SK-N-SH (cell line): Measurements from ENCODE around the gene PLEKHM1. TPM values are rescaled to one million over a fixed set of nuclear protein-coding genes. Genes with fewer than 3 reads are reported as not detected.
A peak's percentile ranks its signal among the peaks of the same experiment; 100 is the strongest.

ENCODE experiments used
- CTCF ChIA-PET: fragments of 300-600, 350-600 bp; formaldehyde crosslinking; extraction: SDS; loops from one replicate; lab custom pipeline; 2021; lab: Yijun Ruan, JAX
- POLR2A ChIA-PET: fragments of 350-600 bp; sonication (Branson Sonifier 250); formaldehyde crosslinking; extraction: SDS; loops from one replicate; lab custom pipeline; 2020; ENCODE audit warnings: antibody characterized with exemption, inconsistent platforms; lab: Yijun Ruan, JAX
- DNase-seq: peaks from one replicate; pipeline ENCODE4 v3.0.0; 2012
- H2AFZ ChIP-seq: fragments of 200-600 bp; sonication (generic); 2 replicates; pipeline ENCODE4 v1.8.1; 2016; ENCODE audit warnings: antibody characterized with exemption, mild to moderate bottlenecking, low read depth
- H3F3A ChIP-seq: fragments of 200-600 bp; sonication (generic); replicated peaks from 2 replicates; pipeline ENCODE3; 2016; ENCODE audit warnings: antibody characterized with exemption, mild to moderate bottlenecking; ENCODE audit not compliant: insufficient read depth
- H3K27ac ChIP-seq, 2 experiments: fragments of 200-500 bp in 1 of 2; fragments of 200-600 bp in 1 of 2; sonication (Bioruptor generic) in 1 of 2; sonication (generic), shearing (Covaris generic) in 1 of 2; 2 replicates each; pipeline versions ENCODE4 v1.5.1 to v1.6.1; 2014 to 2016; ENCODE audit warnings: low read depth in 2 of 2, inconsistent platforms in 1 of 2, low read length in 1 of 2, mild to moderate bottlenecking in 1 of 2, mixed read lengths in 1 of 2
- H3K27me3 ChIP-seq: fragments of 200-600 bp; sonication (generic), shearing (Covaris generic); 2 replicates; pipeline ENCODE4 v1.6.1; 2016; ENCODE audit warnings: mixed run types; ENCODE audit not compliant: insufficient read depth
- H3K36me3 ChIP-seq, 2 experiments: fragments of 200-500 bp in 1 of 2; fragments of 200-600 bp in 1 of 2; sonication (Bioruptor generic) in 1 of 2; sonication (generic) in 1 of 2; replicated peaks in 1 of 2; 2 replicates each; pipeline versions ENCODE3 to v1.5.1; 2014 to 2016; ENCODE audit warnings: low read length in 1 of 2, mild to moderate bottlenecking in 1 of 2; ENCODE audit not compliant: insufficient read depth in 2 of 2, control insufficient read depth in 1 of 2
- H3K4me1 ChIP-seq, 2 experiments: fragments of 200-500 bp in 1 of 2; fragments of 200-600 bp in 1 of 2; sonication (Bioruptor generic) in 1 of 2; sonication (generic), shearing (Covaris generic) in 1 of 2; 2 replicates each; pipeline versions ENCODE4 v1.5.1 to v1.6.1; 2014 to 2016; ENCODE audit warnings: low read depth in 1 of 2, low read length in 1 of 2, mixed run types in 1 of 2; ENCODE audit not compliant: insufficient read depth in 2 of 2, control insufficient read depth in 1 of 2
- H3K4me2 ChIP-seq: fragments of 200-600 bp; sonication (generic), shearing (Covaris generic); 2 replicates; pipeline ENCODE4 v1.6.1; 2017; ENCODE audit warnings: mixed run types
- H3K4me3 ChIP-seq, 2 experiments: fragments of 200-500 bp in 1 of 2; fragments of 200-600 bp in 1 of 2; sonication (Bioruptor generic) in 1 of 2; sonication (generic), shearing (Covaris generic) in 1 of 2; 2 replicates each; pipeline versions ENCODE4 v1.5.1 to v1.8.1; 2014 to 2016; ENCODE audit warnings: low read depth in 2 of 2, inconsistent platforms in 1 of 2, low read length in 1 of 2, mild to moderate bottlenecking in 1 of 2, mixed read lengths in 1 of 2, moderate library complexity in 1 of 2
- H3K79me2 ChIP-seq: fragments of 200-600 bp; sonication (generic); 2 replicates; pipeline ENCODE4 v1.8.1; 2017; ENCODE audit warnings: mild to moderate bottlenecking; ENCODE audit not compliant: insufficient read depth
- H3K9ac ChIP-seq: fragments of 200-600 bp; sonication (generic); 2 replicates; pipeline ENCODE4 v1.6.1; 2017; ENCODE audit warnings: mixed run types
- H3K9me2 ChIP-seq: fragments of 200-600 bp; sonication (generic); 2 replicates; pipeline ENCODE4 v1.6.1; 2017; ENCODE audit warnings: mixed run types
- H3K9me3 ChIP-seq: fragments of 200-600 bp; sonication (generic); 2 replicates; pipeline ENCODE4 v1.6.1; 2017; ENCODE audit warnings: mixed run types, mild to moderate bottlenecking, moderate library complexity
- H4K20me1 ChIP-seq: fragments of 200-600 bp; sonication (generic); 2 replicates; pipeline ENCODE4 v1.6.1; 2017; ENCODE audit warnings: mild to moderate bottlenecking, mixed run types; ENCODE audit not compliant: insufficient read depth
- CHD2 ChIP-seq: fragments of 150-350 bp; IDR thresholded peaks from 2 replicates; pipeline ENCODE4 v1.6.1; 2018; ENCODE audit warnings: low read length; ENCODE audit not compliant: partially characterized antibody
- CTCF ChIP-seq: fragments of 200-600 bp; sonication (generic); IDR thresholded peaks from 2 replicates; pipeline ENCODE4 v1.6.1; 2017; ENCODE audit warnings: antibody characterized with exemption, mild to moderate bottlenecking, moderate library complexity
- EZH2phosphoT487 ChIP-seq: fragments of 200-600 bp; sonication (generic); IDR thresholded peaks from 2 replicates; pipeline ENCODE4 v1.6.1; 2017; ENCODE audit warnings: low read depth, mixed run types, mild to moderate bottlenecking, antibody characterized with exemption, moderate library complexity, borderline replicate concordance
- FOSL2 ChIP-seq: IDR thresholded peaks from 2 replicates; pipeline ENCODE4 v1.4.0; 2012; ENCODE audit warnings: low read depth, mild to moderate bottlenecking, moderate library complexity, borderline replicate concordance
- FOXM1 ChIP-seq: IDR thresholded peaks from 2 replicates; pipeline ENCODE4 v1.4.0; 2012; ENCODE audit warnings: low read depth, mild to moderate bottlenecking
- GABPA ChIP-seq: IDR thresholded peaks from 2 replicates; pipeline ENCODE4 v1.4.0; 2012; ENCODE audit warnings: low read depth, mild to moderate bottlenecking
- IRF3 ChIP-seq: fragments of 150-350 bp; IDR thresholded peaks from 2 replicates; pipeline ENCODE4 v1.6.1; 2016; ENCODE audit warnings: mild to moderate bottlenecking, low read depth, low read length
- JUND ChIP-seq: IDR thresholded peaks from 2 replicates; pipeline ENCODE4 v1.4.0; 2012
- MAX ChIP-seq: IDR thresholded peaks from 2 replicates; pipeline ENCODE4 v1.4.0; 2012; ENCODE audit warnings: low read depth
- MEF2A ChIP-seq: IDR thresholded peaks from 2 replicates; pipeline ENCODE4 v1.4.0; 2012; ENCODE audit warnings: low read depth, borderline replicate concordance
- RAD21 ChIP-seq: IDR thresholded peaks from 2 replicates; pipeline ENCODE4 v1.6.1; 2012; ENCODE audit warnings: mild to moderate bottlenecking, low read length
- RCOR1 ChIP-seq: fragments of 150-350 bp; IDR thresholded peaks from 2 replicates; pipeline ENCODE4 v1.6.1; 2017; ENCODE audit warnings: antibody characterized with exemption, low read length
- REST ChIP-seq: IDR thresholded peaks from 2 replicates; pipeline ENCODE4 v1.6.1; 2012; ENCODE audit warnings: mild to moderate bottlenecking, low read depth, low read length, moderate library complexity
- RXRA ChIP-seq: IDR thresholded peaks from 2 replicates; pipeline ENCODE4 v1.4.0; 2012; ENCODE audit warnings: low read depth, mild to moderate bottlenecking, borderline replicate concordance
- TAF1 ChIP-seq: IDR thresholded peaks from 2 replicates; pipeline ENCODE4 v1.6.1; 2012; ENCODE audit warnings: low read depth, mild to moderate bottlenecking, low read length, moderate library complexity, borderline replicate concordance
- TCF12 ChIP-seq: IDR thresholded peaks from 2 replicates; pipeline ENCODE4 v1.4.0; 2012
- TEAD4 ChIP-seq: IDR thresholded peaks from 2 replicates; pipeline ENCODE4 v1.4.0; 2012; ENCODE audit warnings: mild to moderate bottlenecking, borderline replicate concordance; ENCODE audit not compliant: insufficient read depth
- YY1 ChIP-seq: IDR thresholded peaks from 2 replicates; pipeline ENCODE4 v1.4.0; 2012; ENCODE audit warnings: low read depth, mild to moderate bottlenecking
- ZBTB33 ChIP-seq: IDR thresholded peaks from 2 replicates; pipeline ENCODE4 v1.4.0; 2012; ENCODE audit warnings: low read depth, borderline replicate concordance
- WGBS: methylation state at CpG from one replicate; pipeline ENCODE4 v1.1.6; 2017; ENCODE audit warnings: low lambda C conversion rate; 5-methylcytosine and 5-hydroxymethylcytosine counted together
- polyA plus RNA-seq, 3 experiments: library from polyadenylated mRNA; depleted of rRNA; stranded (reverse); fragments of >200 nt; gene quantifications; 2 replicates each; pipeline ENCODE4 v1.2.3, GENCODE V29; 2012

PLEKHM1 gene
- polyA plus RNA-seq, 1 of the 3 experiments (the other 2 are of a cell fraction) = 12.3 TPM

GRCh38 chr17:45394913-45395568, 95.5 kb downstream of the PLEKHM1 start (continued):
- no peak for TF ChIP-seq MEF2A
- TF ChIP-seq EZH2phosphoT487 = no peak
- no peak for TF ChIP-seq JUND
- TF ChIP-seq RXRA = no peak
- no peak for TF ChIP-seq TAF1
- peak; percentile 93 for TF ChIP-seq CHD2
- TF ChIP-seq TEAD4 = no peak
- no peak for TF ChIP-seq FOXM1
- TF ChIP-seq RAD21 = peak; percentile 83
- no peak for TF ChIP-seq FOSL2
- 0 out of 2 replicates have a peak, but pooled peaks have one; percentile 32 for TF ChIP-seq RCOR1

- H3K79me2 ChIP-seq = no peaks in the 10 kb centered on the region
- H3F3A ChIP-seq = no peaks in the 10 kb centered on the region
- H3K27ac ChIP-seq = no peak overlapping the region
- H3K4me2 ChIP-seq = no peak overlapping the region
- H3K27me3 ChIP-seq = no peaks in the 10 kb centered on the region
- H2AFZ ChIP-seq = 0 out of 2 replicates have a peak overlapping the region, but pooled peaks have one; percentile 77
- CTCF ChIA-PET = interaction anchor here (0.7 to 15.6 kb wide), 29 partner anchors 10 to 464 kb away, joined by 3 to 260 read pairs (median 4); partner anchors contain the start of genes ACBD4 and FMNL1
- no peak for DNase-seq
- H3K9me3 ChIP-seq = no peaks in the 10 kb centered on the region
- no peaks in the 10 kb centered on the region for H3K36me3 ChIP-seq
- H3K4me3 ChIP-seq = no peak overlapping the region
- H3K9me2 ChIP-seq = no peaks in the 10 kb centered on the region
- H3K4me1 ChIP-seq = peaks cover 0 to 8% of the 10 kb centered on the region in 2 experiments; a peak in 1 of 4 replicates
- H3K9ac ChIP-seq = no peak overlapping the region
- no peaks in the 10 kb centered on the region for H4K20me1 ChIP-seq
- 100% methylated on average over 1 of the region's 4 CpGs for WGBS
- POLR2A ChIA-PET = no interaction called here
- TF ChIP-seq RXRA = no peak
- TF ChIP-seq FOXM1 = no peak
- no peak for TF ChIP-seq ZBTB33
- TF ChIP-seq TEAD4 = no peak
- TF ChIP-seq MEF2A = no peak
- no peak for TF ChIP-seq TCF12
- TF ChIP-seq REST = no peak
- no peak for TF ChIP-seq GABPA
- TF ChIP-seq CTCF = no peak
- TF ChIP-seq TAF1 = no peak
- no peak for TF ChIP-seq JUND
- TF ChIP-seq FOSL2 = no peak
- TF ChIP-seq IRF3 = no peak
- TF ChIP-seq YY1 = no peak
- TF ChIP-seq MAX = no peak
Measured at GRCh38 chr17:45394564-45394912, 96.0 kb downstream of the PLEKHM1 start.
